IgD-negative memory B cell (primary cell): ENCODE measurements around the gene SPAG16. TPM values are rescaled to one million over a fixed set of nuclear protein-coding genes. Genes with fewer than 3 reads are reported as not detected.
"Not testable (repeated sequence)": the region's sequence is repeated elsewhere in the genome, so short reads cannot be mapped to it uniquely, and the experiment has no call there.

Experiments used
- H3K27ac Mint-ChIP-seq, 3 donors: one replicate each; pipeline ENCODE4 v1.8.0; 2020 to 2022; ENCODE audit warnings: mild to moderate bottlenecking in 3 of 3, mixed read lengths in 3 of 3, moderate library complexity in 1 of 3
- H3K27me3 Mint-ChIP-seq: one replicate; pipeline ENCODE4 v1.8.0; 2021; ENCODE audit warnings: mixed read lengths
- H3K36me3 Mint-ChIP-seq: one replicate; pipeline ENCODE4 v1.8.0; 2020; ENCODE audit warnings: mild to moderate bottlenecking, mixed read lengths
- H3K4me1 Mint-ChIP-seq, 3 donors: one replicate each; pipeline ENCODE4 v1.8.0; 2020 to 2022; ENCODE audit warnings: mixed read lengths in 3 of 3, mild to moderate bottlenecking in 1 of 3
- H3K4me3 Mint-ChIP-seq, 4 donors: one replicate each; pipeline ENCODE4 v1.8.0; 2020 to 2022; ENCODE audit warnings: mild to moderate bottlenecking in 4 of 4, mixed read lengths in 4 of 4, moderate library complexity in 3 of 4
- H3K9me3 Mint-ChIP-seq, 3 donors: one replicate each; pipeline ENCODE4 v1.8.0; 2020 to 2021; ENCODE audit warnings: mixed read lengths in 3 of 3, mild to moderate bottlenecking in 1 of 3
- polyA plus RNA-seq: library from polyadenylated mRNA; unstranded; fragments of 300-500 nt; fragmentation: Illumina TruSeq; gene quantifications from one replicate; pipeline ENCODE4 v1.2.3, GENCODE V29; 2021

Gene SPAG16
- polyA plus RNA-seq, 1 donor from 2014 or later, result 9.1 TPM

DNA sequence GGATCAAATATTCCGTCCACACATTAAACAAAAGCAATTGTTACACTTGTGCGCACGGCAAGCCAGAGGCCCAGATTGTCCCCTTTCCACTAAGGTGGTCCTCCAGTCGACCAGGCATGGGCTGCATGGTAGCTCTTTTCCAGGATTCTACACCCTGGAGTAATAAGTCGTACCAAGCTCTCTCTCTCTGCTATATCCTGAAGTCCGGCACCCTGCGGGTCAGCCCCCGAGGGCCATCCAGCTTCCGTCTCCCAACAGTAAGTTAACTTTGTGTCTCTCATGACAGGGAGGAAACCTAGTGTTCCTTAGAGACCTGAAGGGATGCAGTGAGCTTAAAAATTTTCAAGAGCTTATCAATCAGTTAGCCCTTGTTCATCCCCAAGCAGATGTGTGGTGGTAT lies 126.4 kb downstream of the SPAG16 start:
- not testable (repeated sequence) for H3K27ac Mint-ChIP-seq, H3K9me3 Mint-ChIP-seq, H3K36me3 Mint-ChIP-seq, H3K27me3 Mint-ChIP-seq, H3K4me3 Mint-ChIP-seq, H3K4me1 Mint-ChIP-seq

DNA sequence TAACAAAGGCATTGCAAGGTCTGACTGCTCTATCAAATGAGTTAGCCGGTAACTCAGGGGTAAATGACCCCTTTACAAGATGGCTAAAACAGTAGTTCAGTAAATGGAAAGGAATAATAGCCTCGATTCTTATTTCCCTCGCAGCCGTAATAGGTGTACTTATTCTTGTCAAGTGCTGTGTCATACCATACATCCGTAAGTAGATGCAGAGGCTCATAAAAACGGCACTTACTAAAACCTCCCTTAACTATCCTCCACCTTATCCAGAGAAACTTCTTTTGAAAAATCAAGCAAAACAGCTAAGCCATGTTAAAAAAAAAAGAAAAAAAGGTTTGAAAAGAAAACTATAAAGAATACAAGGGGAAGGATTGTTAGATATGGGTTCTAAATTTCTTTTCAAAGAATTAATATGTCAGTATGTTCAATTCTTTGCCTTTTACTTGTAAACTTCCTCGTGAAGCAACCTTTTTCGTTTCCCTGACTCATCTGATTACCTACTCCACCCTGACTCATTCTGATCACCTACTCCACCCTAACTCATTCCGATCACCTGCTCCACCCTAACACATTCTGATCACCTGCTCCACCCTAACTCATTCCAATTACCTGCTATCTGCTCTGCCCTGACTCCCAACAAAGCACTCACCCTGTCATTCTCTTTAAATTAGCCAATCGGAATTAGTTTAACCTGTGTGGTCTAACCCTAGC lies 127.5 kb downstream of the SPAG16 start:
- H3K4me1 Mint-ChIP-seq, result no peaks in the 10 kb centered on the region
- H3K9me3 Mint-ChIP-seq, result no peaks in the 10 kb centered on the region
- H3K4me3 Mint-ChIP-seq, result no peak overlapping the region
- no peaks in the 10 kb centered on the region for H3K27me3 Mint-ChIP-seq
- peak overlapping the region in 1 of 3 donors; percentile 70 for H3K27ac Mint-ChIP-seq
- no peaks in the 10 kb centered on the region for H3K36me3 Mint-ChIP-seq

DNA sequence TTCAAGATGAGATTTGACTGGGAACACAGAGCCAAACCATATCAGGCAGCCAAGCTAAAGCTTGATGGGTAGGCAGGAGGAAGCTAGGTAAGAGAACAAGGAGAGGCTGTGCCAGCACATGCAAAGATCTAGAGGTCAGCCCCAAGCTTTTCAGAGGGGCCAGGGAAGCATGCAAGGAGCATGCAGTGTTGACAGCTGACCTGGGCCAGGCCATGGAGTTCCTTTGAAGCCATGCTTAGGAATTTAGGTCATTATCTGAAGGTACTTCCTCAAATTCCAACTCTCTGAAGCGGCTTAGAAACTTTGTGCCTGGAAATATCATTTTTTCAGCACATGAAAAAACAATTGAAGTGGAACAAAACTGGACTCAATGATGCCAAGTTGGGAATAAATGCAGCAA lies 130.8 kb downstream of the SPAG16 start:
- Mint-ChIP-seq H3K9me3 (no peaks in the 10 kb centered on the region), H3K4me1 (no peaks in the 10 kb centered on the region), H3K36me3 (no peaks in the 10 kb centered on the region), H3K4me3 (no peak overlapping the region), H3K27me3 (no peaks in the 10 kb centered on the region), H3K27ac (no peak overlapping the region)

DNA sequence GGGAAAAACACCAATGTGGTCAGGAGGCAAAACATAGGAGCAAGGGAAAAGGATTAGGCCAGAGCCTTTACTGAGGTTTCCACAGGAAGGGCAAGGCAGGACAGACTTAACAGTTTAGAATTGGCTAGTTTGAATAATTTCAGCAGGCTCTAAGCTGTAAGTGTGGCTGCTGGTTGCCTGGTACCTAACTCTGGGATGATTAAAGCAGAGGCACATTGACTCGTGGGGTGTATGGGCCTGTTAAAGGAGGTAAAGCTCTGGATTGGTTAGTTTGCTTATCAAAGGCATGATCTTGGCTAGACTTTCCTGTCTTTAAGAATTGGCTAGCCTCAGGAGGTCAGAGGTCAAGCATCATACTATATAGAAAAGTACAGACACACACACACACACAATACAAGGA lies 132.6 kb downstream of the SPAG16 start:
- H3K27ac Mint-ChIP-seq, result no peak overlapping the region
- no peak overlapping the region for H3K4me3 Mint-ChIP-seq

DNA sequence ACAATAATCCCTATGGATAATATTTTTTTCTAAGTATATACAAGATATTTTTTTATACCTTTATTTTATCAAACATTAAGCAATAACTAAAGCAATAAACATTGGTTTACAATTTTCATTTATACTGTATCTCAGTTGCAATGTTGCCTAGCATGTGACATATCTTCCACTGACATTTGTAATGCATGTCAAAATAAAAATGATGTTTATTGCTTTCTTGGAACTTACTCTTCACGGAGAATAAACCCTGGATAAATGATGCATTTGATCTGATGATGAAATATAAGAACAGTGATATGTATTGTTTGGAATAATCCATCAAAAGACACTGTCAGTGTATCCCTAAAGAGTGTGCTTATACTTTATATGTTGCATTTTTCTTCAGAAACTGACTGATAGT lies 135.7 kb downstream of the SPAG16 start:
- no peak overlapping the region for H3K27ac Mint-ChIP-seq

More for the DNA sequence above, 132.6 kb downstream of the SPAG16 start:
- Mint-ChIP-seq H3K36me3 (no peaks in the 10 kb centered on the region), H3K4me1 (no peaks in the 10 kb centered on the region), H3K9me3 (no peaks in the 10 kb centered on the region), H3K27me3 (no peaks in the 10 kb centered on the region)

DNA sequence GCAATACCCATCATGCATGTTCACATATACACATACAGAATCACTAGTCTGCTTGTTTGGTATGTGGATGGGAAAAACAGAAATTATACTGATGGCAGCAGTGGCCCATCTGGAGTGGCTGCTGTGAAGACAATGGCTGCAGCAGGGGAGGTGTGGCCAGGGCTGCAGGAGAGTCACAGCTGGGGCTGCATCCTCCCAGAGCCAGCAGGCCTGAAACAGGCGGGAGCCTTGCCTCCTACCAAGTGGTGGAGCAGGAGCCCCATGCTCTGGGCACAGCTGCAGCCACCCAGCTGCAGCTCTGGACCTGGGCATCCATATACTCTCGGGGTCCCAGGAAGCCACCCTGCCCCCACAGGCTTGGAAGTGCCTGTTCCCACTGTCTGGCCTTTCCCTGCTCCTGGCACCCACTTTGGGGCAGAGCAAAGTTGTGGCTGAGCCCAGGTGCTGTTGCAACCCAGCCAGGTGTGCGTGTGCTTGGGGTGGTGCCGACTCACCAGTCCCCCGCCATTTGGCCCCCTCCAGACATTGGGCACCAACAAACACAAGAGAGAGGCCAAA lies 136.6 kb downstream of the SPAG16 start:
- Mint-ChIP-seq H3K27ac (no peak overlapping the region), H3K4me3 (no peak overlapping the region), H3K9me3 (no peaks in the 10 kb centered on the region), H3K27me3 (no peaks in the 10 kb centered on the region), H3K4me1 (no peaks in the 10 kb centered on the region), H3K36me3 (no peaks in the 10 kb centered on the region)

More for the DNA sequence above, 135.7 kb downstream of the SPAG16 start:
- Mint-ChIP-seq H3K27me3 (no peaks in the 10 kb centered on the region), H3K36me3 (no peaks in the 10 kb centered on the region), H3K4me1 (no peaks in the 10 kb centered on the region), H3K9me3 (no peaks in the 10 kb centered on the region), H3K4me3 (no peak overlapping the region)

DNA sequence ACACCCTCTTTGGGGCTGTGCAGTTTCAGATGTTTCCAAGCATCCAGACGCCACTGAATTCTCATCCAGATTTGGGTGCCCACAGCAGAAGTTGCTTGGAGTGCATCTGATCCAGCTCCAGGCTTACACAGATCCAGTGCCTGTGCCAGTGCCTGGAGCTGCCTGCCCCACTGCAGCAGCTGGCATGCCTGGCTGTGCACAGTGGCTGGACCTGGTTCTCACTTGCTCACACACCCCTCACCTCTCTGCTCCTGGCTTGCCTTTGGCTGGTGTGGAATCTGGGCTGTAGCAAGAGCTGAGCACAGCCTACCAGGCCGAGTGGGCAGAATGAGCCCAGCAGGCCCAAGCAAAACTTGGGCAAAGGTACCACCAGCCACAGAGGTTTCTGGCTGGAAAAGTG lies 137.9 kb downstream of the SPAG16 start:
- Mint-ChIP-seq H3K4me3 (no peak overlapping the region), H3K36me3 (no peaks in the 10 kb centered on the region), H3K27ac (no peak overlapping the region), H3K27me3 (no peaks in the 10 kb centered on the region), H3K4me1 (no peaks in the 10 kb centered on the region), H3K9me3 (no peaks in the 10 kb centered on the region)

DNA sequence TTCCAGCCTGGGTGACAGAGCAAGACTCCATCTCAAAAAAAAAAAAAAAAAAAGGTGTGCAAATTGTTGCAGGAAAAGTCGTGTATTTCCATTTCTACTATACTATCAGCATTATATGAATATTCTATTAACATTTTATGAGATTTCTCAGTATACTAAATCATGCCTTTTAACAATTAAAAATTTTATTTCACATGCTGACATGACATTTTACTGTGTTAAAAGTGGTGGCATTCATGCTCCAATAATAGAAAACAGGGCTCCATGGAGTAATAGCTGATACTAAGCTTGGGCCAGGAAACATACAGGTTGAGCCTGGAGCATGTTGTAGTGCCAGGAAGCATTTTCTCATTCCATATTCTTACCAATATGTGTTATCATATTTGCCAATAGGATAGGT lies 141.4 kb downstream of the SPAG16 start:
- Mint-ChIP-seq H3K4me1 (no peaks in the 10 kb centered on the region), H3K27ac (no peak overlapping the region), H3K9me3 (peaks cover 3 to 14% (median 6%) of the 10 kb centered on the region in 3 donors), H3K27me3 (no peaks in the 10 kb centered on the region), H3K4me3 (no peak overlapping the region), H3K36me3 (no peaks in the 10 kb centered on the region)

DNA sequence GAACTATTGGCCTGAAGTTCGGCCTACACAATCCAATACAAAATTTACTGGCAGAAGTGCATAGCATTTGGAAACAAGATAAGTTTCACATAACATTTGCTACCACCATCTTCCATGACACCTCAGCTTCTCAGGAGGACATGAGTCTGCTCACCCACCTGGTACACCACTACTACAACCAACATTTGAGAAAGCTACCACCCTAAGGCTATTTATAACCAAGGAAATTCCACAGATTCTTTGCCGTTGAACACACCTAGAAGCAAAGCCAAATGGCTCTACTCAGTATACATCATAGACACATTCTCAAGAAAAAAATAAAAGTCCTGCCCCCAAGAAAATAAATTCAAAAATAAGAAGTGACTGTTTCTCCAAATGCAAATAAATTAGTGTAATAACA lies 145.3 kb downstream of the SPAG16 start:
- Mint-ChIP-seq H3K4me1 (no peaks in the 10 kb centered on the region), H3K36me3 (no peaks in the 10 kb centered on the region), H3K27ac (no peak overlapping the region), H3K4me3 (no peak overlapping the region), H3K27me3 (no peaks in the 10 kb centered on the region), H3K9me3 (peaks cover 3 to 20% (median 6%) of the 10 kb centered on the region in 3 donors)

DNA sequence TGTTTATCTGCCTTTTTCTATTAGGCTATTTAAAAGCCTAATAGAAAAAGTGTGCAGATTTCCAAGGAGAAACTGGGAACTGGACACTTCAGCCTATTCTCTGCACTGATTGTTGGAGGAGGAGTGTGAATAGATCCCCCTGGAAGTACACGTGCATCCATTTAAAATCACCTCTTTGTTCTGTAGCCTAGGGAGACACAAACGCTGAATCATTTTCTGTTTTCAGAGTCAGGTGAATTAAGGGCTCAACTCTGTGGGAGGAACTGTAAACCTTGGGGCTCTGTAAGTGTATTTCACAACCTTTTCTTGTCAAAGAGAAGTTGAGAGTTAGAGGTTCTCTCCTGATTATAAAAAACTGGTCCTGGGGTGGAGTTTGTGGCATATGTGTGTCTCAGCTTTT lies 159.7 kb downstream of the SPAG16 start:
- Mint-ChIP-seq H3K27ac (no peak overlapping the region), H3K9me3 (peaks cover 5 to 22% (median 5%) of the 10 kb centered on the region in 3 donors), H3K36me3 (peaks cover 1% of the 10 kb centered on the region), H3K27me3 (no peaks in the 10 kb centered on the region), H3K4me1 (no peaks in the 10 kb centered on the region), H3K4me3 (no peak overlapping the region)

DNA sequence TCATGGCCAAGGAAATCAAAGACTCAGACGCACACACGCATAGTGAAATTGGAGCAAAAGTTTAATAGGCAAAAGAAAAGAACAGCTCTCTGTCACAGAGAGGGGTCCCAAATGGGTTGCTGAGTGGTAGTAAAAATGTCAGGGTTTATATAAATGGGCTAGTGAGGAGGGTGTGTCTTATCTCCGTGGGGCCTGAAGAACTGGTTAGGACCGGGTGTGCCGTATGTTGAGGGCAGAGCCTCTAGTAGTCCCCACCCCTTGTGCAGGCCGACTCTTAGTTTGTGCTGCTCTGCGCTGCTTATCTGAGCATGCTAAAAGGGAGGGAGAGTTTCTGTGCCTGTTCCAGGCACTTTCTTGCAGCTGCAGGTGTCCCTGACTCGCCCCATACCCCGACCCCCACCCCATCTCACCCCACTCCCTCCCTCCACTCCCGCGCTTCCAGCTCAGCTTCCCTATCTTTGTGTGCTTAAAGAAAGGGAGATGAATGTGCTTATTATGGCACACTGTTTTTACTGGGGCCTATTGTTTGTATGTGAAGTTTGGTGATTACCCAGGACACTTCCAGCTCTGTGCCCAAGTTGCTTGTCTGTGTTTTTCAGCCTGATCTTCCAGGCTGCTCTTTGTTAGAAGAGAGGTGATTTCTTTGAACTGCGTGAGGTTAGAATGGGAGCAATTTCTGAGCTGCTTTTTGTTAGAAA lies 167.4 kb downstream of the SPAG16 start:
- H3K4me3 Mint-ChIP-seq, result no peak overlapping the region
- H3K36me3 Mint-ChIP-seq, result no peaks in the 10 kb centered on the region
- peaks cover 4 to 20% (median 6%) of the 10 kb centered on the region in 3 donors for H3K9me3 Mint-ChIP-seq
- no peaks in the 10 kb centered on the region for H3K27me3 Mint-ChIP-seq
- no peaks in the 10 kb centered on the region for H3K4me1 Mint-ChIP-seq
- H3K27ac Mint-ChIP-seq, result no peak overlapping the region

DNA sequence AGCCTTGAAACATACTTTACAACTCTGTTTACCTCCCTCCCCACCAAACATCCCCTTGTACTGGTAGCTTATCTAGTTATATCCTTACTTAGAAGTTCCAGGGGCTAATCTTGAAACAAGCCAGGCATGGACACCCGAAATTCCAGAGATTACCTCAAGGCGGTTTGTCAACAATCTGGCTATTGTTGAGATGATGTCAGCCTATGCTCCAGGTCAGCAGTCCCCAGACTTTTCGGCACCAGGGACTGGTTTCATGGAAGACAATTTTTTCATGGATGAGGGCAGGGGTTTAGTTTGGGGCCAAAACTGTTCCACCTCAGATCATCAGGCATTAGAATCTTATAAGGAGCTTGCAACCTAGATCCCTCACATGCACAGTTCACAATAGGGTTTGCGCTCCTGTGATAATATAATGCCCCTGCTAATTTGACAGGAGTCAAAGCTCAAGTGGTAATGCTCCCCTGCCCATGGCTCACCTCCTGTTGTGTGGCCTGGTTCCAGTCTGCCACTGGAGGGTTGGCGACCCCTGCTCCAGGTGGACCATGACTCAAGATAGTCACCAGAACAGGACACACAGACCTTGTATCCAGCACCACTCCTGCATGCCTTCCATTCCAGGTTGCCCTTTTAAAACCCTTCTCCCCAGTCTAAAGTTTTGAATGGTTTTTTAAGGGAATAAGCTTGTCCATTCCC lies 171.2 kb downstream of the SPAG16 start:
- H3K27ac Mint-ChIP-seq, result no peak overlapping the region
- H3K4me1 Mint-ChIP-seq, result no peaks in the 10 kb centered on the region
- H3K4me3 Mint-ChIP-seq, result no peak overlapping the region
- no peaks in the 10 kb centered on the region for H3K27me3 Mint-ChIP-seq
- no peaks in the 10 kb centered on the region for H3K36me3 Mint-ChIP-seq
- H3K9me3 Mint-ChIP-seq, result no peaks in the 10 kb centered on the region

DNA sequence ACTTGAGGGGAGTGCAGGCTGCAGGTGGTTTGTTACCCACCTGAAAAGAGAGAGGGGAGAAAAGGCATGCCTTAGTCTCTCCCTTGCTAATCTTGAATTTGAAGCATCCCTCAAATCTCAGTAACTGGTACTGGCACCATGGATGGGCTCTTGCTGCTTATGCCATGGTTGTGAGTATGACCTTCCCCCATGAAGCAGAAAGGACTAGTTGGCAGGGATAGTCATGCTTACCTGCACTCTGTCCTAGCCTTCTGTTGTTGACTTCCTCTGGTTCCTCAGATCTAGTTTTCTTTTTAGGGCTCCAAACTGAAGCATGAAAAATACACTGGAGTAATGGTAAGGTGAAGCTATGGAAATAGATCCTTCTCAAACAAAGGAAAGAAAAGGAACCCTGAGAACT lies 191.2 kb downstream of the SPAG16 start:
- Mint-ChIP-seq H3K27me3 (no peaks in the 10 kb centered on the region), H3K27ac (no peak overlapping the region), H3K4me1 (no peaks in the 10 kb centered on the region), H3K9me3 (peaks cover 7 to 34% (median 17%) of the 10 kb centered on the region in 3 donors), H3K4me3 (no peak overlapping the region), H3K36me3 (no peaks in the 10 kb centered on the region)

DNA sequence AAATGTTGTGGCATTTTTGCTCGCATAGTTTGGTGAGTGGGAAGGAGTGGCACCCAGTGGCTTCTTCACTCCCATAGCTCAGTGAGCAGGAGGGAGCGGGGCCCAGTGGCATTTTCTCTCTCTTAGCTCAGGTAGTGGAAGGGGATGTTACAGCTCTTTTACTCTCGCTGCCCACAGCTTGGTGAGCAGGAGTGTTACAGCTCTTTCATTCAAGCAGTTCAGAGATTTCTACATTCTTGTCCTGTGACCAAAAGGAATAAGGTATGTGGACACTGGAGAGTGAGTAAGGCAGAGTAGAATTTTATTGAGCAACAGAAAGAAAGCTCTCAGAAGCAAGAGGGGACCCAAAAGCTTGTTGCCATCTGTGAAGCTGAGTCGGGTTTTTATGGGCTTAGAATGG lies 192.4 kb downstream of the SPAG16 start:
- H3K9me3 Mint-ChIP-seq, result peaks cover 7 to 34% (median 17%) of the 10 kb centered on the region in 3 donors

DNA sequence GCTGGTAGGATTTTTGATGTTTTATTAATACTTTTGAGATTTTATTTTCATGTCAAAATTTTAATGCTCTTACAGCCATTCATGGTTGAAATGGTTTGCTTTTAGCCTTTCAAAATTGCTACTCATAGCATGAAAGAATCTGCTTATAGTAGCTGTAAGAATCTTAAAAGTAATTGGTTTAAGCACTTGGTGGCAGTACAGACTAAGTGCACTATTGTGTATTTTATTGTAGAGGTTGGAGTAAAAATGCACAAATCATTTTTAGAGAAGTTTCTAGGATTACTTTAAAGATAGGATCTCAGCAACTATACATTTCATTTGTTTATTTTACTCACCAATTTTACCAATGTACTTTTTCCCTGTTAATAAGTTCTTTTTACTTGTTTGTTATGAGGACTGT lies 205.8 kb downstream of the SPAG16 start:
- Mint-ChIP-seq H3K4me1 (no peaks in the 10 kb centered on the region), H3K27me3 (no peaks in the 10 kb centered on the region), H3K27ac (no peak overlapping the region), H3K36me3 (no peaks in the 10 kb centered on the region), H3K9me3 (no peaks in the 10 kb centered on the region), H3K4me3 (no peak overlapping the region)

More for the DNA sequence above, 192.4 kb downstream of the SPAG16 start:
- Mint-ChIP-seq H3K27me3 (no peaks in the 10 kb centered on the region), H3K4me3 (no peak overlapping the region), H3K4me1 (no peaks in the 10 kb centered on the region), H3K27ac (no peak overlapping the region), H3K36me3 (no peaks in the 10 kb centered on the region)
